Amniotic epithelial cell (primary cell): ENCODE data around the gene PDE3A.

Experiments used
- DNase-seq: peaks from one replicate; pipeline ENCODE4 v3.0.0-alpha.2; 2010; ENCODE audit warnings: low read depth

The PDE3A gene

GRCh38 chr12:20711846-20712245, 343.5 kb downstream of the PDE3A start:
- DNase-seq = no peak

GRCh38 chr12:20716037-20716436, 347.7 kb downstream of the PDE3A start:
- DNase-seq = no peak

GRCh38 chr12:20716985-20717384, 348.6 kb downstream of the PDE3A start:
- no peak for DNase-seq

GRCh38 chr12:20718294-20718693, 350.0 kb downstream of the PDE3A start:
- no peak for DNase-seq

GRCh38 chr12:20722142-20722541, 353.8 kb downstream of the PDE3A start:
- DNase-seq = no peak

GRCh38 chr12:20731274-20731673, 362.9 kb downstream of the PDE3A start:
- no peak for DNase-seq
